Activated CD4-positive, CD25-positive, alpha-beta regulatory T cell treated with anti-CD3 and anti-CD28 coated beads, Interleukin-2, amount 50 U/mL, for 72 hours (primary cell): ENCODE results near the gene PRCP.
"Not testable (repeated sequence)": the region's sequence is repeated elsewhere in the genome, so short reads cannot be mapped to it uniquely, and the experiment has no call there.

ENCODE experiments used
- DNase-seq: peaks from one replicate; pipeline ENCODE4 v3.0.0; 2021

Gene PRCP

GRCh38 chr11:82900277-82901164 lies at the start of gene PRCP:
Gene PRCP, minus strand, starts transcription at chr11:82900430. Its CDS starts 28 bp downstream, at chr11:82900402.
- DNase-seq, result peak; percentile 92

GRCh38 chr11:82949352-82949751 lies 49.1 kb upstream of the PRCP start:
- DNase-seq, result no peak

- no peak for DNase-seq
Observed at GRCh38 chr11:82945682-82946081, 45.5 kb upstream of the PRCP start.

- not testable (repeated sequence) for DNase-seq
Observed at GRCh38 chr11:82945041-82945440, 44.8 kb upstream of the PRCP start.

- no peak for DNase-seq
Observed at GRCh38 chr11:82944198-82944597, 44.0 kb upstream of the PRCP start.

- DNase-seq, result not testable (repeated sequence)
Observed at GRCh38 chr11:82943430-82943829, 43.2 kb upstream of the PRCP start.

- DNase-seq, result no peak
Observed at GRCh38 chr11:82942376-82942775, 42.1 kb upstream of the PRCP start.

GRCh38 chr11:82939456-82939855 lies 39.2 kb upstream of the PRCP start:
- DNase-seq, result no peak

- no peak for DNase-seq
Observed at GRCh38 chr11:82937554-82937953, 37.3 kb upstream of the PRCP start.

GRCh38 chr11:82936261-82936660 lies 36.0 kb upstream of the PRCP start:
- DNase-seq, result no peak

GRCh38 chr11:82932564-82932963 lies 32.3 kb upstream of the PRCP start:
- DNase-seq, result no peak

- no peak for DNase-seq
Observed at GRCh38 chr11:82930734-82931133, 30.5 kb upstream of the PRCP start.

- no peak for DNase-seq
Observed at GRCh38 chr11:82930229-82930628, 30.0 kb upstream of the PRCP start.

GRCh38 chr11:82929121-82929520 lies 28.9 kb upstream of the PRCP start:
- DNase-seq, result no peak

- no peak for DNase-seq
Observed at GRCh38 chr11:82927264-82927880, 27.1 kb upstream of the PRCP start.

- DNase-seq, result no peak
Observed at GRCh38 chr11:82924522-82925224, 24.4 kb upstream of the PRCP start.

GRCh38 chr11:82922396-82923173 lies 22.4 kb upstream of the PRCP start:
- not testable (repeated sequence) for DNase-seq

GRCh38 chr11:82920227-82920626 lies 20.0 kb upstream of the PRCP start:
- DNase-seq, result not testable (repeated sequence)

- not testable (repeated sequence) for DNase-seq
Observed at GRCh38 chr11:82919786-82920185, 19.6 kb upstream of the PRCP start.

- DNase-seq, result no peak
Observed at GRCh38 chr11:82909015-82909640, 8.9 kb upstream of the PRCP start.

GRCh38 chr11:82908311-82908710 lies 8.1 kb upstream of the PRCP start:
- no peak for DNase-seq

- DNase-seq, result no peak
Observed at GRCh38 chr11:82907371-82907770, 7.1 kb upstream of the PRCP start.
